ENCODE measurements around the gene SART1.

Gene SART1

DNA sequence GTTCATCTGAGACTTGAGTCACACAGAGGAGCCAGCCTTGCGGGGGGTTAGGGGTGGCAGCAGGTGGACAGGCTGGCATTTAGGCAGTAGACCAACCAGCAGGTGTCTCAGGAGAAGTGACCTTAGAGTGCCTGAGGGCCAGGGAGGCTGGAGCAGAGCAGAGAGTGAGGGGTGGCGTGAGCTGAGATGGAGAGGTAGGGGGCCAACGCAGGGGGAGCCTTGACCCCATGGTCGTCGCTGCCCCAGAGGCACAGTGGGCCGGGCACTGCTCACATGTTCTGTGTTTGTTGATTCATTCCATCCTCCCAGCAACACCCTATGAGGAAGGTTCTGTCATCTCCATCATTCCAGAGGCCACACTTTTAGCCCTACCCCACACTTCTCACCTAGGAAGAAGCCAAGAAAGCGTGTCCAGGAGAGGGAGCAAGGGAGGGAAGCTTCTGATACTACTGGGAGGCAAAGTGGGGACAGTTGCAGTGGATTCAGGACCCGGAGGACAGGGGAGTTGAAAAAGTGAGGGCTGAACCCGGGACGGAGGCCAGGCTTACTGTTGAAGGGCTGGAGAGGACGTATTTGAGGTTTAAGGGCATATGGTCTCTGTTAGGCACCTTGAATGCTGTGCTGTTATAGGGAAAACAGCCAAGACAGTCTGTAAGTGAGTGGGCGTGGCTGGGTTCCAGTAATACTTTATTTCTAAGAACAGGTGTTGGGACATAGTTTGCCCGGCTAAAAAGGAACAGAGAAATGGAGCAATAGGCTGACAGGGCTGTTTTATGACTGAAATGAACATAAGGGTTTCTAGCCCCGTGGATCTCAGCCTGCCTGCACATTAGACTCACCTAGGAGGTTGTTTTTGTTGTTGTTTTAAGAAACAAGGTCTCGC, 7.3 kb downstream of the SART1 start:
- Histone ChIP-seq H3K27me3 (ENCODE audit: control insufficient read depth, insufficient read depth, low read length) (no peaks in the 10 kb centered on the region), H3K27ac (ENCODE audit: low read depth, low read length) (no peak overlapping the region), H3K36me3 (ENCODE audit: control insufficient read depth, insufficient read depth, low read length) (peaks cover 76% of the 10 kb centered on the region)

DNA sequence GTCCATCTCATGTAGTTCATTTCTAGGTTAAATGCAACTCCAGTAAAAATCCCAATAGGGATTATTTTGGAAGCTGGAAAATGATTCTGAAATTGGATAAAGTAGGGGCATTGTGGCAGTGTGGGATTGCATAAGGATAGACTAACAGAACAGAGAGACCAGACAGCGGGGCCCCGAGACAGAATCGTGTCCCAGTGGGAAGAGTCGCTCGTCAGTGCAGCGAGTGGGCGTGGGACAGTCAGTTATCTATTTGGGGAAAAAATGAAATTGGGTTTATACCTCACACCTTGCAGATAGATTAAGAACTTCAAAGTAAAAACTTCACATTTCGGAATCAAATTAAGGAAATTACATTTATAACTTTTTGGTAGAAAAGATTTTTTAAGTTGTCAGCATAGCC, 10.6 kb downstream of the SART1 start:
- no peaks in the 10 kb centered on the region for H3K27me3 ChIP-seq (ENCODE audit: control insufficient read depth, insufficient read depth, low read length)
- no peak overlapping the region for H3K27ac ChIP-seq (ENCODE audit: low read depth, low read length)
- H3K36me3 ChIP-seq (ENCODE audit: control insufficient read depth, insufficient read depth, low read length): peaks cover 59% of the 10 kb centered on the region
- H3K4me1 ChIP-seq (ENCODE audit: control insufficient read depth, insufficient read depth, low read length): no peaks in the 10 kb centered on the region
- no peak overlapping the region for H3K9ac ChIP-seq (ENCODE audit: low read length)
- H3K4me3 ChIP-seq (ENCODE audit: low read depth, low read length): no peak overlapping the region
- no peaks in the 10 kb centered on the region for H3K9me3 ChIP-seq (ENCODE audit: control insufficient read depth, insufficient read depth, low read depth, low read length)

More for the DNA sequence above, 7.3 kb downstream of the SART1 start:
- no peak overlapping the region for H3K4me3 ChIP-seq (ENCODE audit: low read depth, low read length)
- H3K9ac ChIP-seq (ENCODE audit: low read length): no peak overlapping the region
- no peaks in the 10 kb centered on the region for H3K9me3 ChIP-seq (ENCODE audit: control insufficient read depth, insufficient read depth, low read depth, low read length)
- H3K4me1 ChIP-seq (ENCODE audit: control insufficient read depth, insufficient read depth, low read length): no peaks in the 10 kb centered on the region

DNA sequence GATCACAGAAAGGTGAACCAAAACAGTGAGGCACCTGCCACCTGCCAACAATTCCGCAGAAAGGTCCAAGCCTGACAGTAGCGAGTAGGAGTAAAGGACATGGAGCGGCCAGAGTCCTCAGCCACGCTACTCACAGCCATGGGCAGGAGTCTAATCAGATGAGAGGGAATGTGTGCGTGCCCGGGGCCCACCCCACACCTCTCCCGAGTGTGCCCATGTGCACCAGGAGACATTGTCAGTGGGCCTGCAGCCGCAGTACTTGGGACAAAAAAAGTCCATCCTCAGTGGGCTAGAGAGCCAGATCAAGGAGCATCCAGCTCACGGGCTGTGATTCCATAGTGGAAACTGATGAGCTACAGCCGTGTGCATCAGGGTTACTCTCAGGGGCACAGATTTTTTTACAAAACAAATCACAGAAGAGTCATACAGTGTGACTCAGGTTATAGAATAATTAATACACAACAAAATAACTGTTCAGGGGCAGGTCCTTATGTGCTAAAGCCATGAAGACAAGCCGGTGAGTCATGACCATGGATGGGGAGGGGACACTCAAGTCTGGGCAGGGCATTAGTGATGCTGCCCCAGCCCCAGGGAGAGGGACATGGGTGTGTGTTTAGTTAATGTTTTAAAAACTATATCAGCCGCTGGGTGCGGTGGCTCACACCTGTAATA, 12.0 kb downstream of the SART1 start:
- Histone ChIP-seq H3K36me3 (ENCODE audit: control insufficient read depth, insufficient read depth, low read length) (peaks cover 59% of the 10 kb centered on the region), H3K4me1 (ENCODE audit: control insufficient read depth, insufficient read depth, low read length) (no peaks in the 10 kb centered on the region)

DNA sequence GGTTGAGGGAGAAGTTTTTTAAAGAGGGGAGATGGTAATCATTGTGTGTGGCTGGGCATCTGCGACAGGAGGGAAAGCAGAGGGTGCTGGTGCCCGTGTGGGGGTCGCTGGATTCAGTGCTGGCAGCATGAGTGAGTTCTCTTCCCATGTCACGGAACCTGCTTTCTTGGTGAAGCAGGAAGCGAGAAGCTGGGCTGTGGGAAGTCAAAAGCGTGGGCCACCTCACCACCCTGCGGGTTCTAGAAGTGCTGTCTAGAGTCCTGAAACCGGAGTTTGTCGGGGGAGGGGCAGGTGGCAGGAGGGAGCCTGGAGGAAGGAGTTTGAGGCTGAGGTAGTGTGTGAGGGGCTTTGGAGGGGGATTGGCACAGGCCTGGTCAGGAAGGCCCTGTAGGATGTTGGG, 14.2 kb downstream of the SART1 start:
- Histone ChIP-seq H3K36me3 (ENCODE audit: control insufficient read depth, insufficient read depth, low read length) (peaks cover 57% of the 10 kb centered on the region), H3K9ac (ENCODE audit: low read length) (no peak overlapping the region), H3K27ac (ENCODE audit: low read depth, low read length) (no peak overlapping the region), H3K27me3 (ENCODE audit: control insufficient read depth, insufficient read depth, low read length) (no peaks in the 10 kb centered on the region), H3K9me3 (ENCODE audit: control insufficient read depth, insufficient read depth, low read depth, low read length) (no peaks in the 10 kb centered on the region), H3K4me1 (ENCODE audit: control insufficient read depth, insufficient read depth, low read length) (no peaks in the 10 kb centered on the region), H3K4me3 (ENCODE audit: low read depth, low read length) (no peak overlapping the region)

More for the DNA sequence above, 12.0 kb downstream of the SART1 start:
- no peak overlapping the region for H3K9ac ChIP-seq (ENCODE audit: low read length)
- no peaks in the 10 kb centered on the region for H3K9me3 ChIP-seq (ENCODE audit: control insufficient read depth, insufficient read depth, low read depth, low read length)
- H3K27ac ChIP-seq (ENCODE audit: low read depth, low read length): no peak overlapping the region
- H3K27me3 ChIP-seq (ENCODE audit: control insufficient read depth, insufficient read depth, low read length): no peaks in the 10 kb centered on the region
- H3K4me3 ChIP-seq (ENCODE audit: low read depth, low read length): no peak overlapping the region

DNA sequence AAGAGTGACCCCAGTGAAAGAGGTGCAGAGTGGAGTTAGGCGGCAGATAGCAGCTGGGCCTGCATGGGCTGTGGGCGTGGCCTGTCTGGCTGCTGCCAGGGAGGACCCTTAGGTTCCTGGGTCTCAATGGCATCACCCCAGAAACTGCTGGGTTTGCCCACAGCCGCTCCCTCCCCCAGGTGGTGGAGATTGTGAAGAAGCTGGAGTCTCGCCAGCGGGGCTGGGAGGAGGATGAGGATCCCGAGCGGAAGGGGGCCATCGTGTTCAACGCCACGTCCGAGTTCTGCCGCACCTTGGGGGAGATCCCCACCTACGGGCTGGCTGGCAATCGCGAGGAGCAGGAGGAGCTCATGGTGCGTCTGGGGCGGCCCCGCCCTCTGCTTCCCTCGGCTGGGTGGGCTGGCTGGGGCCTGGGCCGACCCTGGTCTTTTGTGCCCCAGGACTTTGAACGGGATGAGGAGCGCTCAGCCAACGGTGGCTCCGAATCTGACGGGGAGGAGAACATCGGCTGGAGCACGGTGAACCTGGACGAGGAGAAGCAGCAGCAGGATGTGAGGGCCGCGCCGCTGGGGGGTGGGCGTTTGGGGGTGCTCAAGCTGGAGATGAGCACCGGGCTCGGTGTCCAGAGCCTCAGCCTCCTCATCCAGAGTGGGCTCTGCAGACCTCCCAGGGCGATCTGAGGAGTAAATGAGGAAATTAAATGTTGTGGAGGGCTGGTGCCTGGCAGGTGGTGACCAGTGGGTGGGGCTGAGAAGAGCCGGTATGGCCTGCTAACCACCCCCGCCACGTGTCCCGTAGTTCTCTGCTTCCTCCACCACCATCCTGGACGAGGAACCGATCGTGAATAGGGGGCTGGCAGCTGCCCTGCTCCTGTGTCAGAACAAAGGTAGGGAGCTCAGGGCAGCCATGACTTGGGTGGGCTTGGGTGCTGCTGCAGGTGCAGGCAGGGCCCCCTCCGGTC, 15.0 kb downstream of the SART1 start:
- Histone ChIP-seq H3K4me1 (ENCODE audit: control insufficient read depth, insufficient read depth, low read length) (peaks cover 2% of the 10 kb centered on the region; the same call in 1 of the 2 replicates), H3K36me3 (ENCODE audit: control insufficient read depth, insufficient read depth, low read length) (peaks cover 57% of the 10 kb centered on the region), H3K27me3 (ENCODE audit: control insufficient read depth, insufficient read depth, low read length) (no peaks in the 10 kb centered on the region), H3K27ac (ENCODE audit: low read depth, low read length) (no peak overlapping the region), H3K9me3 (ENCODE audit: control insufficient read depth, insufficient read depth, low read depth, low read length) (no peaks in the 10 kb centered on the region), H3K9ac (ENCODE audit: low read length) (no peak overlapping the region), H3K4me3 (ENCODE audit: low read depth, low read length) (no peak overlapping the region)

DNA sequence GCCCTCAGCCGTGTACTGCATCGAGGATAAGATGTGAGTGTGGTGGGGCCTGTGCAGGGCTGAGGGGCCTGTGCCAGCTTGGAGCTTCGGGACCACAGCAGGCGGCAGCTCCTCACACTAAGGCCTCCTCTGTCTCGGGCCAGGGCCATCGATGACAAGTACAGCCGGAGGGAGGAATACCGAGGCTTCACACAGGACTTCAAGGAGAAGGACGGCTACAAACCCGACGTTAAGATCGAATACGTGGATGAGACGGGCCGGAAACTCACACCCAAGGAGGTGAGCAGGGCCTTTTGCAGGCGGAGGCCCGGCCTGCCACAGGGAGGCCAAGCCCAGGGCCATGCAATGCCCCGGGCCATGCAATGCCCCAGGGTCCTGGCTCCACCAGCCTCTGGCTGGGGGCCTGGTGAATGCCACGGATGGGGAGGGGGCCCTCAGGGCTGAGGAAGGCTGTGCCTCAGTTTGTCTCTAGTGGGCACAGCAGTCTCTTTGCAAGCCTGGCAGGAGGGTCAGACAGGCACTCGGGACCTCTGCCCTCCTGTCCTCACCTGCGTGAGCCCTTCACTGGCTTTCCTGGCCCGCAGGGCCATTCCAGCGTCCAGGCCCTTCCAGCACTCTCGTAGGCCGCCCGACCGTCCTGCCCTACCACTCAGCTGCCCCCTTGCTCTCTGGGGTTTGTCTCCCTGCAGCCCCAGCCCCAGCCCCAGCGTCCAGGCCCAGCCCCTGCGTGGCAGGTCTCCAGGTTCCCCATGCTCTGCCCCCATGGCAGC, 16.3 kb downstream of the SART1 start:
- no peak overlapping the region for H3K9ac ChIP-seq (ENCODE audit: low read length)
- peaks cover 2% of the 10 kb centered on the region; the same call in 1 of the 2 replicates for H3K4me1 ChIP-seq (ENCODE audit: control insufficient read depth, insufficient read depth, low read length)
- H3K4me3 ChIP-seq (ENCODE audit: low read depth, low read length): no peak overlapping the region
- H3K27me3 ChIP-seq (ENCODE audit: control insufficient read depth, insufficient read depth, low read length): no peaks in the 10 kb centered on the region
- H3K36me3 ChIP-seq (ENCODE audit: control insufficient read depth, insufficient read depth, low read length): peaks cover 52% of the 10 kb centered on the region
- H3K9me3 ChIP-seq (ENCODE audit: control insufficient read depth, insufficient read depth, low read depth, low read length): no peaks in the 10 kb centered on the region
- H3K27ac ChIP-seq (ENCODE audit: low read depth, low read length): no peak overlapping the region

DNA sequence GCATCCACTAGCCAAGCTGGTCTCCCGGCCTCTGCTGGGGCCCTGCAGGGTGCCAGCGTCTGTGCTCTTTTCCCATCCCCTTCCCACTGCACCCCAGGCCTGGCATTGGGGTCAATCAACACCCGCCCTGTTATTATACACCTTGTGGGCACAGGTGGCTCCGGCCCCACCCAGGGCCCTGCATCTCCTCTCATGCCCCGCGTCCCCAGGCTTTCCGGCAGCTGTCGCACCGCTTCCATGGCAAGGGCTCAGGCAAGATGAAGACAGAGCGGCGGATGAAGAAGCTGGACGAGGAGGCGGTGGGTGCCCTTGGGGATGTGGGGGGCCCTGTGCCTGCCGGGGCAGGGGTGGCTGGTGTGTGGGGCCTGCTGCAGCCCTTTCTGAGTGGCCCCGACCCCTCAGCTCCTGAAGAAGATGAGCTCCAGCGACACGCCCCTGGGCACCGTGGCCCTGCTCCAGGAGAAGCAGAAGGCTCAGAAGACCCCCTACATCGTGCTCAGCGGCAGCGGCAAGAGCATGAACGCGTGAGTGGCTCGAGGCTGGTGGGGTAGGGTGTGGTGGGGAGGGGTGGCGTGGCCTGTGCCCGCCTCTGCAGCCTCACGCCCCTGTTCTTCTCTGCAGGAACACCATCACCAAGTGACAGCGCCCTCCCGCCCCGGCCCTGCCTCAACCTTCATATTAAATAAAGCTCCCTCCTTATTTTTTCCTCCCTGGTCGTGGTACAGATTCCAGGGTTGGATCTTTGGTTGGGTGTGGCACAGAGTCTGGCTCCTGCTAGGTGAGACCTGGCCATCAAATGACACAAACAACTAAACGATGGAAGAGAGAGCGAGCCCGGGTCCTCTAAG, 17.1 kb downstream of the SART1 start:
- no peak overlapping the region for H3K27ac ChIP-seq (ENCODE audit: low read depth, low read length)
- peaks cover 2% of the 10 kb centered on the region; the same call in 1 of the 2 replicates for H3K4me1 ChIP-seq (ENCODE audit: control insufficient read depth, insufficient read depth, low read length)
- H3K27me3 ChIP-seq (ENCODE audit: control insufficient read depth, insufficient read depth, low read length): no peaks in the 10 kb centered on the region
- H3K9me3 ChIP-seq (ENCODE audit: control insufficient read depth, insufficient read depth, low read depth, low read length): no peaks in the 10 kb centered on the region
- H3K36me3 ChIP-seq (ENCODE audit: control insufficient read depth, insufficient read depth, low read length): peaks cover 45% of the 10 kb centered on the region
- H3K4me3 ChIP-seq (ENCODE audit: low read depth, low read length): no peak overlapping the region
- H3K9ac ChIP-seq (ENCODE audit: low read length): no peak overlapping the region

DNA sequence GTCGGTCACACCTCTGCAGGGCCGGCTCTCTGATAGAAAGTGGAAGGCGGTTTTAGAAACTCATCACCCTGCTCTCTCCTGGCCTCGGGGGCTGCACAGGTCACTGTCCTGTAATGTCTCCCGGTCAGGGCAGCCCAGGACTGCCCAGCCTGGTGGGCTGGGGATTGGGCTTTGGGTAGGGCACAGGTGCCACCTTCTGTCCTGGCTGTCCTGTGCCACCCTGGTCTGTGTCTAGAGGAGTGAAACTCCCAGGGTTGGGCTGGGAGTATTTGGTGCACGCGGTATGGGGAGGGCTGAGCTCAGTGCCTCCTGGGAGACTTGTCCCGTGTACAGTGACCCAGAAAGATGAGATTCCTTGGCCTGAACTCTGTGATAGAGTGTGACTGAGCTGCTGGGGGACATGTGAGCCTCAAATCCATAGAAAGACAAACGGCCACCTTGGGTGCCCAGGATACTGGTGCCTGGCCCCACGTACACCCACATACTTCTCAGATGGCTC, 17.8 kb downstream of the SART1 start:
- Histone ChIP-seq H3K9me3 (ENCODE audit: control insufficient read depth, insufficient read depth, low read depth, low read length) (no peaks in the 10 kb centered on the region), H3K27me3 (ENCODE audit: control insufficient read depth, insufficient read depth, low read length) (no peaks in the 10 kb centered on the region), H3K4me1 (ENCODE audit: control insufficient read depth, insufficient read depth, low read length) (peaks cover 2% of the 10 kb centered on the region; the same call in 1 of the 2 replicates), H3K36me3 (ENCODE audit: control insufficient read depth, insufficient read depth, low read length) (peaks cover 45% of the 10 kb centered on the region), H3K27ac (ENCODE audit: low read depth, low read length) (no peak overlapping the region), H3K4me3 (ENCODE audit: low read depth, low read length) (no peak overlapping the region), H3K9ac (ENCODE audit: low read length) (no peak overlapping the region)

DNA sequence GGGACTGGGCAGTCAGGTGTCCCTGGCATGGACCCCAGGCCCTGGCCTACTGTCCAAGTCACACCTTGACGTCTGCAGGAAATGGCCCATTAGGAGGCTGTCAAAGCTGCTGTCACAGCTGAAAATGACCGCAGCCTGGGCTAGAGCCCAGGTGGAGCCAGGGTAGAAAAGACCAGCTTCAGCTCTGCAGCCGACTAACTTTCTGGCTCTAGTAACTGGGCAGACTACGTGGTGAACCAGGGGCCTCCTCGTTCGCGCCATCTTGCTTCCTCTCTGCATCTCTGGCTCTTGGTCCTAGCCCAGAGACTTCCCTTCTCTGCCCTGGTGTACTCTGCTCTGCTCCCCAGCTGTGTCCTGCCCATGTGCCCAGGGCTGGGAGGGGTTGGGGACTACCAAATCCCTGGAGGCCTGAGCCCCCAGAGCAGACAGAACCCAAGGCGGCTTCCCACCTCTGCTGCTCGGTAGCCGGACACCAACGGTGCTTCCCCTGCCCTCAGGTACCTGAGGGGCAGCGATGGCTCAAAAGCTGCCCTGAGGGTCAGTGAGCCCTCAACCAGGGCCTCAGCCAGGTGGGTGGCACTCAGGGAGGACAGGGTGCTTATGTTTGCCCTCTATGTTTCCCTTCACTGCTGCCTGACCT, 19.7 kb downstream of the SART1 start:
- no peak overlapping the region for H3K4me3 ChIP-seq (ENCODE audit: low read depth, low read length)
- H3K9ac ChIP-seq (ENCODE audit: low read length): peak overlapping the region; percentile 23
- H3K4me1 ChIP-seq (ENCODE audit: control insufficient read depth, insufficient read depth, low read length): peaks cover 2% of the 10 kb centered on the region; the same call in 1 of the 2 replicates
- H3K36me3 ChIP-seq (ENCODE audit: control insufficient read depth, insufficient read depth, low read length): peaks cover 39% of the 10 kb centered on the region
- no peak overlapping the region for H3K27ac ChIP-seq (ENCODE audit: low read depth, low read length)
- no peaks in the 10 kb centered on the region for H3K27me3 ChIP-seq (ENCODE audit: control insufficient read depth, insufficient read depth, low read length)
- no peaks in the 10 kb centered on the region for H3K9me3 ChIP-seq (ENCODE audit: control insufficient read depth, insufficient read depth, low read depth, low read length)
